Measurements from ENCODE around the gene ADAMTS12.

Gene ADAMTS12

DNA sequence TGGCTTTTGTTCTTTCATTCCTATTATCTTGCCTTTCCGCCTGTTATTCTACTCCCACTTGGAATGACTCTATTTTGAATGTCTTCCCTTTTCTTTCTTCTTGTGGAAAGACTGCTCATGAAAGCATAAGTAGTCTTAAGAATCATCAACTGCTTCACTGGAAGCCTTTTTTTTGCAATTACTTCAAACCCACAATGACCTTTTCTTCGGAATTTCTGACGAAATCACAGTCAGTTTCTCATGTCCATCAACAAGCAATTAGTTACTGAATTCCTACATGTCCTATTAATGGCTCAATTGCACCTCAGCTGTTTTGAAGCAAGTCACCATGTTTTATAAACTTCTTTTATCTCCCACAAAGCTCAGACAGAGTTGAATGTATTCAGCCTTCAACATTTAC, 254.8 kb downstream of the ADAMTS12 start:
- DNase-seq, result no peak

GRCh38 chr5:33635582-33635981, 256.2 kb downstream of the ADAMTS12 start:
- DNase-seq, result no peak

DNA sequence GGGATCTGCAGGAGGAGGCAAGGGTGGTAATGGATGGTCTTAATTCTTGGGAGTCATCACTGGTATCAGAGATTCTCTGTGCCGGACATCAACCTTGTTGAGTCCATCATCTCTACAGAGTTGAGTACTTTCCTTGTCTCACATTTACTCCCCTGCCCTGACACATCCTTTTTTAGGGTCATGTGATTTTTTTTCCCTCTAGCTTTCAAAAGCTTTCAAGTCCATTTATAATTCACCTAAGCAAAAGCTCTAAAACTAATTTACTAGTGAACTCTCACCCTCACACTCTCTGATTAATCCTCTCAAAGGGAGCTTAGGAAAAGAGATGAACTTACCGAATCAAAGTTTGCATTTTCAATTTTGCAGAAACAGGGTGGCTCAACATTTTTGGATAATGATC, 258.1 kb downstream of the ADAMTS12 start:
- DNase-seq, result no peak

DNA sequence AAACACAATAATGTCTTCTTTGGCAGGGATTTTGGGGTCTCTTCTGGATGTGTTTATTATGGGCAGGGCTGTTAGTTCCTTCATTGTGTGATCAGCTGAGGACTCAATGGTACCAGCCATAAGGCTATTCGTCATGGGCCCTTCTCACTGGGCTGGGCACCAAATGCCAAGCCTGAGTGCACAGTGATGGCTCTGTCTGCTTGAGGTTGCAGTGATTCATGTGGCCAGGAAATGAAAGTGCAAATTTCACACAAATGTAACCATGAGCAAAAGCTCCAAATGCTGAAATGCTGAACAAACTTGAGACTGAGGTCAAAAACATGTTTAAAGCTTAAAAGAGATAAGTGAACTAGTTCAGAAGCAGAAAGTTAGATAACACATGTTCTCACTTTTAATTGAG, 260.0 kb downstream of the ADAMTS12 start:
- DNase-seq, result no peak

- no peak for DNase-seq
Measured at GRCh38 chr5:33631139-33631538, 260.7 kb downstream of the ADAMTS12 start.

DNA sequence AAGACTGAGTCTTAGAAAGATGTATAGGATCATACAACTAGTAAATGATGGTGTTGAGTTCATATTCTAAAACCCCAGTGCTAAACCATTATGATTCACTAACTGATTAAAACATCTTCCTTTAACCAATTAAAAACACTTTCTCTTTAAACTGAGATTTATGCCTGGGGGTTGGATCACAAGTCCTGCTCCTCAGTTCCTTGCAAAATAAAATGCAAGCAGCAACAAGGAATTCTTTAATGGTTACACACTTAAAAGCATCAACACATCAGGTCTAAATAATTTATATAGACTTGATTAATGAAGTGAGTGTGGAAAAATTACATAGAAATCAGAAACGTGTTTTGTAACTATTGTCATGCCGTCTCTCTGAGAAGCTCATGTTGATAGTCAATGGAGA, 261.8 kb downstream of the ADAMTS12 start:
- DNase-seq, result no peak

- DNase-seq, result no peak
Measured at GRCh38 chr5:33628796-33629195, 263.0 kb downstream of the ADAMTS12 start.

DNA sequence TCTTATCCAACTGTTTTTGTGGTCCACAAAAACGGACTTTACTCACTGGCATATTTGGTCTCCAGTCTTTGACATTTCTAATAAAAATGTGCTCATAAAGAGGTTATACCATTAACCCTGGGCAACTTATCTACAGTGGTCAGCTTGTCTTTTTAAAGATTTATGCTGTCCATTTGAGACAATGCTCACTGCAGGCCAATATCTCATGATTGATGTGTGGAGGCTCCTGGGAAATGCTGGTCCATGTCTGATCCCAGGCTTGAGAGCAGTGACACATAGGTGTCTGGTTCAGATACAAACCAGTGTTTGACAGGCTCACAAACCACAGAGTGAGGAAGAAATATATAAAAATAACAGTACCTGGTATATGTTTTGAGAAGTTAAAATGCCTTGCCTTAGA, 270.3 kb downstream of the ADAMTS12 start:
- no peak for DNase-seq

DNA sequence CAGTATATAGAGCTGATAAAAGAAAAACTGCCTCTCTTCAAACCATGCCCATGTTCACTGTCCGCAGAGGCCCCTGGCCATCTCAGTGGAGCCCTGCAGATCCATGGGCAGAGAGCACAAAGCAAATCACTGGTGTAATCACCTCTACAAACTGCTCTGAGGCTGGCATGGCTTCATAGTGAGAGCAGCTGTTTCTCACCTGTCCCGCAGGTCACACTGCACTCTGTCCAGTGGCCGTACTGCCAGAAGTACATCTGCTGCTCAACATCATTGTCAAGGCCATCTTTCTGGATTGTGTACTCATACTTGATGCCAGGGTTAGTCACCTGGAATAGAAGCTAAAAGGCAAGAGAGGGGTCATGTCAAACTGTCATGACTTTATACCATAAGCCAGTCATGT, 277.8 kb downstream of the ADAMTS12 start:
- no peak for DNase-seq

DNA sequence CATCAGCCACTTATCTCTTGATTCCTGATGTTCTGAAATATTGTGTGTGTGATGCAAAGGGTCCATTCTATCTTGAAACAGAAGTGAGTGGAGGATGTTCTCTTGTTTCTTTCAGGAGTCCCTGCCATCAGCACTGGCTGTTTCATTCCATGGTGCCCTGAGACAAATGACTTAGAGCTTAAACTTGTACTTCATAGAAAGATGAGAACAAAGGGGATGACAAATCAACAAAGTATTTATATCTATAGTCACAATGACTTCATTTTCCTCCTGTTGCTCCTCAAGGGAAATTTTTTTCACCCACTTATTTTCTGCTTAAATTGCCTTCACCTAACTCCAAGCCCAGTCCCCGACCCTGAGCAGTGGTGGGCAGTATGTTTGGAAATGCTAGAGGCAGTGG, 279.4 kb downstream of the ADAMTS12 start:
- no peak for DNase-seq

DNA sequence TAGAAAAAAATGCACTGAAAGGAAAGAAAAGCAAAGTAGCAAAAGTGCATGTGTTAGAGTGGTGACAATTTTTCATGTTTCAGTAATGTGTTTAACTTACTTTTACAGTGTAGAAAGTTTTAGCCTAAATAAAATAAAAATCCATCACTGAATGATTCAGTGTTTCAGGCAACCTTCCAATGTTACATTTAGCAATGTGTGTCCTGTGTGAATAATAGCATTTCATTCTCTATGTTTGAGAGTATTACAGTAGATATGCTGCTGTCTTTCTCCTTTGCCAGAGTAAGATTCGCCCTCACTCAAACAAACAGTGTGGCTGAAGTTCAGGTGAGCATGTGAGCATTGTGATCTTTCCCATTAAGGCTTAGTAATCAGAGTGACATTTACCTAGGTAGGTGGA, 279.9 kb downstream of the ADAMTS12 start:
- no peak for DNase-seq

- DNase-seq, result no peak
Measured at GRCh38 chr5:33608344-33609041, 283.3 kb downstream of the ADAMTS12 start.

DNA sequence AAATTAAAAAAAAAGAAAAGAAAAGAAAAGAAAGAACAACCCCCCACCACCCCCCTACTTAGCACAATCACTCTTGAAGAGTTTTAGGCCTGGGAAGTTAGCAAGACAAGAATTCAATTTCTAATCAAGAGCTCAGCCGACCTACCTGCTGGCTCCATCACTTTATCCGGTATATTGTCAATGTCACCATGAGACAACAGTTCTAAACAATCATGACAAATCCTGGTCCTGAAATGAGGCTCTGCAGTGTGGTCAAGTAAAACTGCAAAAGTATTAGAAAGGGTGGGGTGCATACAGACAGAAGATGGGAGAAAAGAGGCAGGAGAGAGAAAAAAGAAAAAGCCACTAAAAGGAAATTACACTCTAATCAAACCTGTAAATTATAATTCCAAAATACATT, 287.3 kb downstream of the ADAMTS12 start:
- DNase-seq, result no peak

GRCh38 chr5:33601881-33602280, 289.9 kb downstream of the ADAMTS12 start:
- DNase-seq, result no peak

DNA sequence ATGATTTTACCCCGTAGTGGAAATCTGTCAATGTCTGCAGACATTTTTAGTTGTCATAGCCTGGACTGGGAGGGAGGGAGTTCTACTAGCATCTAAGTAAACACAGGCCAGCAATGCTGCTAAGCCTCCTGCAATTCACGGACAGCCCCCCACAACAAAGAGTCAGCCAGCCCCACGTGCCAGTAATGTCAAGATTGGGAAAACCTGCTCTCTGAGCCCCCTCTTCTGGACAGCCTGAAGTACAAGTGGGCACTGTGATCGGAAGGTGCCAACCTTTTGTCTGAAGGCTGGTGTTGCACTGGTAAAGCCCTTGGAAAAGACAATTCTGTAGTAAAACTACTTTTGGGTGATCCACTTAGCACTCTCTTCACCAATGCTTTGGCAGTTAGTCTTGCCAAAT, 296.5 kb downstream of the ADAMTS12 start:
- DNase-seq, result no peak

DNA sequence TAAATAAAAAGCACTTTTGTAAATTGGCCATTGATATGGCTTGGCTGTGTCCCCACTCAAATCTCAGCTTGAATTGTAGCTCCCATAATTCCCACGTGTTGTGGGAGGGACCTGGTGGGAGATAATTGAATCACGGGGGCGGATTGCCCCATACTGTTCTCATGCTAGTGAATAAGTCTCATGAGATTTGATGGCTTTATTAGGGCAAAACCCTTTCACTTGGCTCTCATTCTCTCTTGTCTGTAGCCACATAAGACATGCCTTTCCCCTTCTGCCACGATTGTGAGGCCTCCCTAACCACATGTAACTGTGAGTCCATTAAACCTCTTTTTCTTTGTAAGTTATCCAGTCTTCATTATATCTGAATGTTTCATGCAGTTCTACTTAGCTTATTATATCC, 297.8 kb downstream of the ADAMTS12 start:
- DNase-seq, result no peak

- DNase-seq, result no peak
Measured at GRCh38 chr5:33592245-33592644, 299.5 kb downstream of the ADAMTS12 start.

- DNase-seq, result no peak
Measured at GRCh38 chr5:33588654-33589372, 303.0 kb downstream of the ADAMTS12 start.

DNA sequence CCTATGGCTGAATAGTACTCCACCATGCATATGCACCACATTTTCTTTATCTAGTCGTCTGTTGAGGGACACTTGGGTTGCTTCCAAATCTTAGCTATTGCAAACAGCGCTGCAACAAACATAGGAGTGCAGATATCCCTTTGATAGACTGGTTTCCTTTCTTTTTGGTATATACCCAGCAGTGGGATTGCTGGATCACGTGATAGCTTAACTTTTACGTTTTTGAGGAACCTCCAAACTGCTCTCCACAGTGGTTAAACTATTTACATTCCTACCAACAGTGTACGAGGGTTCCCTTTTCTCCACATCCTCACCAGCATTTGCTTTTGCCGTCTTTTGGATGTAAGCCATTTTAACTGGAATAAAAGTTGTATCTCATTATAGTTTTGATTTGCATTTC, 308.5 kb downstream of the ADAMTS12 start:
- DNase-seq, result no peak

GRCh38 chr5:33582417-33582816, 309.4 kb downstream of the ADAMTS12 start:
- no peak for DNase-seq

DNA sequence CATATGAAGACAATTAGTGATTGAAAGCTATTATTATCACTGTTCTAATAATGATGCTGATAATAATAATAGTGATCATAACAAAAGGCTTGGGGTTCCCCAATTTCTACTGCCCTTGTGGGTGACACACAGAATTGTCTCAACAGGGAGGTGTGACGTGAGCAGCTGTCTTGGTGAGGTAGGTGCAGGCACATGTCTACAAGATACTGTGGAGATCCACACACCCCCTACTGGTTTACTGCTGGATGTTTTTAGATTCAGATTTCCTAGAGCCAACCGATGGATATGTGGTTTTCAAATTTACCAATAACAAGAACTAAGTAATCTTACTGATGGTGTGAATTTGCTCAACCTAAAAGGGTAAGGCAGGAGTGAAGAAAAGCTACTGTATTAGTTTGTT, 312.0 kb downstream of the ADAMTS12 start:
- DNase-seq, result no peak

- DNase-seq, result no peak
Measured at GRCh38 chr5:33579152-33579551, 312.6 kb downstream of the ADAMTS12 start.

GRCh38 chr5:33576726-33577590, 314.8 kb downstream of the ADAMTS12 start:
- DNase-seq, result no peak

- DNase-seq, result no peak
Measured at GRCh38 chr5:33565324-33565723, 326.5 kb downstream of the ADAMTS12 start.

Data from NCI-H510A treated with DMSO at 0.1 percent for 48 hours (cell line).